Stomach (tissue), 9 donors: ENCODE measurements around the gene SMC1A. TPM values are rescaled to one million over a fixed set of nuclear protein-coding genes. Genes with fewer than 3 reads are reported as not detected.

Experiments
- DNase-seq, 2 donors: peaks; one replicate each; pipeline versions ENCODE4 v3.0.0 to v3.0.0-alpha.2; 2013 to 2019
- H3K27ac ChIP-seq, 5 donors: fragments of 200-600 bp in 4 of 5; sonication (generic) in 4 of 5; one replicate each; pipeline ENCODE4 v1.5.1; 2013 to 2019; ENCODE audit warnings: mild to moderate bottlenecking in 1 of 5, moderate library complexity in 1 of 5
- H3K27me3 ChIP-seq, 3 donors: fragments of 200-600 bp; sonication (generic); one replicate each; pipeline ENCODE4 v1.5.1; 2017 to 2019; ENCODE audit warnings: mixed run types in 1 of 3
- H3K36me3 ChIP-seq, 4 donors: fragments of 200-600 bp; sonication (generic); 1 replicate in 3 of 4; 2 replicates in 1 of 4; pipeline ENCODE4 v1.5.1; 2016 to 2019
- H3K4me1 ChIP-seq, 4 donors: fragments of 200-600 bp; sonication (generic); one replicate each; pipeline ENCODE4 v1.5.1; 2016 to 2019
- H3K4me3 ChIP-seq, 4 donors: fragments of 200-600 bp; sonication (generic) in 3 of 4; one replicate each; pipeline ENCODE4 v1.5.1; 2016 to 2019; ENCODE audit warnings: mild to moderate bottlenecking in 1 of 4
- H3K9me3 ChIP-seq, 4 donors: fragments of 200-600 bp; sonication (generic); one replicate each; pipeline ENCODE4 v1.5.1; 2016 to 2019
- EP300 ChIP-seq: sonication (generic); formaldehyde crosslinking; IDR thresholded peaks from one replicate; pipeline ENCODE4 v1.6.1; 2017; ENCODE audit warnings: antibody characterized with exemption
- POLR2A ChIP-seq, 4 donors: fragments of 450-650 bp; IDR thresholded peaks; one replicate each; pipeline ENCODE4 v1.6.1; 2016; ENCODE audit warnings: antibody characterized with exemption in 4 of 4, control low read depth in 2 of 4, mild to moderate bottlenecking in 1 of 4, moderate library complexity in 1 of 4
- POLR2AphosphoS5 ChIP-seq, 3 donors: sonication (generic); formaldehyde crosslinking; IDR thresholded peaks; one replicate each; pipeline ENCODE4 v1.6.1; 2016; ENCODE audit warnings: antibody characterized with exemption in 3 of 3
- WGBS, 5 donors: extraction: QIAGEN DNeasy Blood & Tissue Kit in 3 of 5; methylation state at CpG; one replicate each; pipeline versions ENCODE4 v1.1.5 to v1.1.7; 2013 to 2018; 5-methylcytosine and 5-hydroxymethylcytosine counted together
- intact Hi-C: fragments of 100-400 bp; cut with DNase I; formaldehyde crosslinking; loops from one replicate; pipeline ENCODE4 v1.15.1; 2023; ENCODE audit warnings: low total_unique reads
- polyA plus RNA-seq, 3 donors: library from polyadenylated mRNA; stranded (reverse); fragments of 200-250 nt; gene quantifications; one replicate each; pipeline ENCODE4 v1.2.3, GENCODE V29; 2013
- small RNA-seq, 4 donors: library from RNA; depleted of rRNA; stranded (forward); fragments of <200 nt; gene quantifications; one replicate each; pipeline ENCODE3, GENCODE V24; 2016
- total RNA-seq, 5 donors: library from RNA; depleted of rRNA; stranded (reverse); fragments of >200 nt; gene quantifications; one replicate each; pipeline versions ENCODE4 v1.1.0 to v1.2.3, GENCODE V29; 2014 to 2016
- TF ChIP-seq, protein P1 (sequence below), 7 experiments: fragments of 450-650 bp in 4 of 7; fragments of 200-600 bp in 3 of 7; sonication (generic) in 3 of 7; IDR thresholded peaks; one replicate each; pipeline ENCODE4 v1.5.1; 2016 to 2019; ENCODE audit warnings: antibody characterized with exemption in 7 of 7, control low read depth in 2 of 7, mild to moderate bottlenecking in 1 of 7
- donor health status: healthy with polysubstance abuse.
- donor health status: Bipolar disorder and iron deficiency.
- donor health status: healthy.

The SMC1A gene
- total and polyA plus RNA-seq, 8 donors = 4.3 to 31.2 (median 21.7) TPM

DNA sequence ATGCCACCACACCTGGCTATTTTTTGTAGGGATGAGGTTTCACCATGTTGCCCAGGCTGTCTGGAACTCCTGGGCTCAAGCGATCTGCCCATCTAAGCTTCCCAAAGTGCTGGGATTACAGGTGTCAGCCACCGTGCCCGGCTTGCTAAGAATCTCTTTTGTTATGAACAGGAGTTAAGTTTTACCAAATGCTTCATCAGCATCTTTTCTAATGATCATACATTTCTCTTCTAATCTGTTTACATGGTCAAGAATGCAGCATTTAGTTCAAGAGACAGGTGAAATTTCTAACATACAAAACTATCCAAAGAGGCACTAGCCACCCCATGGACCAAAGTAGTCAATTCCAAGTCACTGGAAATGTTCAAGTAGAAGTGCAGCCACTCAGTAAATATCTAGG is 88.6 kb downstream of the SMC1A start:
- H3K27me3 ChIP-seq = peaks cover 0 to 14% (median 0%) of the 10 kb centered on the region in 3 donors
- H3K4me1 ChIP-seq = no peaks in the 10 kb centered on the region
- H3K27ac ChIP-seq = no peak overlapping the region
- WGBS, 5 donors = 65 to 88% (median 80%) methylated on average over 3 of the region's 3 CpGs
- H3K9me3 ChIP-seq = no peaks in the 10 kb centered on the region
- intact Hi-C loops = no loop called here
- H3K36me3 ChIP-seq = no peaks in the 10 kb centered on the region
- no peak overlapping the region for H3K4me3 ChIP-seq
- TF ChIP-seq POLR2A (IDR thresholded peaks at IDR 0.05) (no peak), POLR2AphosphoS5 (IDR thresholded peaks at IDR 0.05) (no peak), EP300 (no peak)
- TF ChIP-seq, protein P1, sequence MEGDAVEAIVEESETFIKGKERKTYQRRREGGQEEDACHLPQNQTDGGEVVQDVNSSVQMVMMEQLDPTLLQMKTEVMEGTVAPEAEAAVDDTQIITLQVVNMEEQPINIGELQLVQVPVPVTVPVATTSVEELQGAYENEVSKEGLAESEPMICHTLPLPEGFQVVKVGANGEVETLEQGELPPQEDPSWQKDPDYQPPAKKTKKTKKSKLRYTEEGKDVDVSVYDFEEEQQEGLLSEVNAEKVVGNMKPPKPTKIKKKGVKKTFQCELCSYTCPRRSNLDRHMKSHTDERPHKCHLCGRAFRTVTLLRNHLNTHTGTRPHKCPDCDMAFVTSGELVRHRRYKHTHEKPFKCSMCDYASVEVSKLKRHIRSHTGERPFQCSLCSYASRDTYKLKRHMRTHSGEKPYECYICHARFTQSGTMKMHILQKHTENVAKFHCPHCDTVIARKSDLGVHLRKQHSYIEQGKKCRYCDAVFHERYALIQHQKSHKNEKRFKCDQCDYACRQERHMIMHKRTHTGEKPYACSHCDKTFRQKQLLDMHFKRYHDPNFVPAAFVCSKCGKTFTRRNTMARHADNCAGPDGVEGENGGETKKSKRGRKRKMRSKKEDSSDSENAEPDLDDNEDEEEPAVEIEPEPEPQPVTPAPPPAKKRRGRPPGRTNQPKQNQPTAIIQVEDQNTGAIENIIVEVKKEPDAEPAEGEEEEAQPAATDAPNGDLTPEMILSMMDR (IDR thresholded peaks at IDR 0.05) = no peak
- no peak for DNase-seq

DNA sequence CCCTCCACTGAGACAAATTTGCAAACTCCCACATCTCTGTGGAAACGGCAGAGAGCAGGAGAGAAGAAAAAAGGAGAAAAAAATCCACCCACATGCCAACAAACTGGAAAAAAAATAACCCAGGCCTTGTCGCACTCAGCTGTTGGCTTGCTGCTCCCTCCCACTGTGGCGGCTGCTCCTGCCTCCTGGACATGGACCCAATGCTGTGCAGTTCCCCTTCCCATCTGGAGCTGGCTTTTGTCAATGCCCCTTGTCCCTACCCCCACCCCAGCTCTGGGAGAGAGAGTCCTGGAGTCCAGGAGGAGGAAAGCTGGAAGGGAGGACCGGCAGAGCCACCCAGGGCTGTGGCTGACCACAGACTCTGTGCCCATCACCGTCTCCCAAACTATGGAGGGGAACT is 90.2 kb downstream of the SMC1A start:
- DNase-seq = no peak
- no peaks in the 10 kb centered on the region for H3K36me3 ChIP-seq
- intact Hi-C loops = no loop called here
- H3K4me1 ChIP-seq = no peaks in the 10 kb centered on the region
- H3K27ac ChIP-seq = no peak overlapping the region
- no peaks in the 10 kb centered on the region for H3K9me3 ChIP-seq
- no peak overlapping the region for H3K4me3 ChIP-seq
- peaks cover 0 to 14% (median 0%) of the 10 kb centered on the region in 3 donors for H3K27me3 ChIP-seq
- TF ChIP-seq, protein P1 (IDR thresholded peaks at IDR 0.05) = no peak
- TF ChIP-seq POLR2AphosphoS5 (IDR thresholded peaks at IDR 0.05) (no peak), POLR2A (IDR thresholded peaks at IDR 0.05) (no peak)
- 50 to 62% (median 57%) methylated on average over 3 to 5 of the region's 5 CpGs for WGBS, 5 donors

DNA sequence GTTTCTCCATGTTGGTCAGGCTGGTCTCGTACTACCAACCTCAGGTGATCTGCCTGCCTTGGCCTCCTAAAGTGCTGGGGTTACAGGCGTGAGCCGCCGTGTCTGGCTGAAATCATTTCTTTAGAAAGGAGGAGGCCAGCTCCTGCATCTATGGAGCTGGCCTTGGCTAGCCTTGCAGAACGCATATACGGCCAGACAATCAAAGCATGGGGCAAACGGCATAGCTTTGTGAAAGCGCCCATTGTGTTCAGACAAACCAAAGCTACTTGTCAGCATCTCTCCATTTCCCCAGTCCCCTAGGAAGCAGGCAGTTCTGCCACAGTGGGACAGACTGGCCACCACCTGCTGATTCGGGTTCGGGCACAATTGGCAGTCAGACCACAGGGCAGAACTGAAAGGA is 92.1 kb downstream of the SMC1A start:
- 66 to 83% (median 80%) methylated on average over 7 to 10 of the region's 10 CpGs for WGBS, 5 donors
- H3K27me3 ChIP-seq = peaks cover 0 to 32% (median 7%) of the 10 kb centered on the region in 3 donors
- intact Hi-C loops = no loop called here

DNA sequence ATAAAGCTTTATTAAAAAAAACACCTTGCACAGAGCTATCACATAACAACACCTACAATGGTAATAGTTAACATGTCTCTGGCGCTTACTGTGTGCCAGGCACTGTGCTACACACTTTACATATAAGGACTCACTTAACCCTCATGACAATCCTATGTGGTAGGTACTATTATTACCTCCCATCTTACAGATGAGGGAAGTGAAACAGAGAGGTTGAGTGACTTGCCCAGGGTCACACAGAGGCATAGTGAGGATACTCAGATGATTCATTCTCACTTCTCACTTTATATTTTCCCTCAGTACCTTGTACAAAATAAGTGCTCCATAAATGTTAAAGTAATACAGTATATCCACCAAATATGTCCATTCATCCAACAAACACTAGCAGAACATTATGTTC is 97.7 kb downstream of the SMC1A start:
- Histone ChIP-seq H3K4me1 (peaks cover 6 to 18% (median 9%) of the 10 kb centered on the region in 4 donors), H3K27me3 (peaks cover 7 to 43% (median 20%) of the 10 kb centered on the region in 3 donors), H3K4me3 (no peak overlapping the region), H3K9me3 (no peaks in the 10 kb centered on the region), H3K36me3 (no peaks in the 10 kb centered on the region), H3K27ac (no peak overlapping the region)
- intact Hi-C loops = no loop called here
- WGBS, 5 donors = 76 to 100% (median 91%) methylated on average over 1 of the region's 1 CpG
- no peak for DNase-seq
- no peak for TF ChIP-seq POLR2A (IDR thresholded peaks at IDR 0.05)
- TF ChIP-seq EP300 = no peak
- TF ChIP-seq, protein P1 (IDR thresholded peaks at IDR 0.05) = no peak
- TF ChIP-seq POLR2AphosphoS5 (IDR thresholded peaks at IDR 0.05) = no peak

More for the DNA sequence above, 92.1 kb downstream of the SMC1A start:
- Histone ChIP-seq H3K4me3 (no peak overlapping the region), H3K9me3 (no peaks in the 10 kb centered on the region), H3K4me1 (no peaks in the 10 kb centered on the region), H3K27ac (no peak overlapping the region), H3K36me3 (no peaks in the 10 kb centered on the region)
- TF ChIP-seq EP300 (no peak), POLR2AphosphoS5 (IDR thresholded peaks at IDR 0.05) (no peak), POLR2A (IDR thresholded peaks at IDR 0.05) (no peak)
- TF ChIP-seq, protein P1 (IDR thresholded peaks at IDR 0.05) = no peak
- no peak for DNase-seq

Small RNAs within 50 kb of the gene (small RNA-seq; reads per million reads assigned to genes)
- gene AC245102.2 (0 reads per million in 4 donors), gene MIR6857 (0 to 0.15 (median 0) reads per million in 4 donors), gene RF00019 (0 reads per million in 4 donors), gene VTRNA3-1P (0 reads per million in 4 donors)

Other genes with a start within 250 kb of the SMC1A start
- gene KDM5C, start 197.4 kb downstream of the SMC1A start, total RNA-seq = 100 to 1,000 TPM in 3 of 5 donors, 10 to 100 TPM in 2; 73.5 to 390 (median 151) TPM
- 10 to 100 TPM; 11.8 to 19.9 (median 13.0) TPM for gene KDM5C, start 197.4 kb downstream of the SMC1A start, polyA plus RNA-seq
- gene IQSEC2, start 141.1 kb downstream of the SMC1A start, total RNA-seq = 10 to 100 TPM in 3 of 5 donors, 1 to 10 TPM in 2; 2.9 to 22.3 (median 15.9) TPM
- 10 to 100 TPM; 16.1 to 26.0 (median 16.5) TPM for gene IQSEC2, start 141.1 kb downstream of the SMC1A start, polyA plus RNA-seq
- gene RIBC1, start 219 bp upstream of the SMC1A start, total RNA-seq = not detected
- 1 to 10 TPM in 2 of 3 donors, under 1 TPM in 1; 0.93 to 1.7 (median 1.4) TPM for gene RIBC1, start 219 bp upstream of the SMC1A start, polyA plus RNA-seq
- gene HSD17B10, start 11.7 kb upstream of the SMC1A start, total RNA-seq = 10 to 100 TPM in 4 of 5 donors, not detected in 1; 16.1 to 36.2 (median 20.9) TPM
- gene HSD17B10, start 11.7 kb upstream of the SMC1A start, polyA plus RNA-seq = 10 to 100 TPM; 78.4 to 84.3 (median 82.9) TPM